T-helper 1 cell treated with Interleukin-12 subunit alpha and Interleukin-12 subunit beta and Interleukin-4 antibody, amounts not matched to agents 30 μg/mL and 1 μg/mL, for 36 hours (primary cell): ENCODE data around the gene TEX48.

ENCODE experiments used
- H3K27ac Mint-ChIP-seq: one replicate; pipeline ENCODE4 v1.8.0; 2021; ENCODE audit warnings: mild to moderate bottlenecking, mixed read lengths
- H3K27me3 Mint-ChIP-seq: one replicate; pipeline ENCODE4 v1.8.0; 2021; ENCODE audit warnings: low read depth, mixed read lengths
- H3K36me3 Mint-ChIP-seq: one replicate; pipeline ENCODE4 v1.8.0; 2021; ENCODE audit warnings: low read depth, mixed read lengths
- H3K4me1 Mint-ChIP-seq: one replicate; pipeline ENCODE4 v1.8.0; 2021; ENCODE audit warnings: low read depth, mixed read lengths
- H3K4me3 Mint-ChIP-seq: one replicate; pipeline ENCODE4 v1.8.0; 2021; ENCODE audit warnings: mild to moderate bottlenecking, moderate library complexity, mixed read lengths
- H3K9me3 Mint-ChIP-seq: one replicate; pipeline ENCODE4 v1.8.0; 2021; ENCODE audit warnings: mixed read lengths

Gene TEX48

DNA sequence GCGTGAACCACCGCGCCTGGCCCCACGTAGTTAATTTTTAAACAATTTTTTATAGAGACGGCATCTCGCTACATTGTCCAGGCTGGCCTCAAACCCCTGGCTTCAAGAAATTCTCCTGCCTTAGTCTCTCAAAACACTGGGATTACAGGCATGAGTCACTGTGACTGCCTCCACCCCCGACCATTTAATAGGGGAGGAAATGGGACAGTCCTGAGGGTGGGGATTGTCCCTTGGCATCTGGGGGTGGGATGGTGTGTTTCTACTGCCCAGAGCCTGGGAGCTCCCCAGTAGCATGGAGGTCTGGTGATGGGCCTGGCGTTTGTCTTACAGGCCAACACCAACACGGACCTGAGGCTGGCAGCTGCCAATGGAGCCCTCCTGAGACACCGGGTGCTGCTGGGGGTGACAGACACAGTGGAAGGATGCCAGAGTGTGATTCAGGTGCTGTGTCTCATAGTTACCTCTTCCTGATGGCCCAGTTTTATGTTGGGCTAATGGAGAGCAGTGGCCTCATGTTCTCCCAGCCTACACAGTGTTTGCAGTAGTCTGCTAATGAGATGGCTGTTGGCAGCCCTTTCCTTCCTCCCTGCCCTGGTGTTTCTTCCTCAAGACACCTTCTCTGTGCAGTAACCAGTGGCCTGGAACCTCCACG is 48.4 kb downstream of the TEX48 start:
- no peaks in the 10 kb centered on the region for H3K27me3 Mint-ChIP-seq
- H3K36me3 Mint-ChIP-seq, result peaks cover 25% of the 10 kb centered on the region
- no peak overlapping the region for H3K4me3 Mint-ChIP-seq
- H3K4me1 Mint-ChIP-seq, result no peaks in the 10 kb centered on the region
- H3K9me3 Mint-ChIP-seq, result no peaks in the 10 kb centered on the region
- H3K27ac Mint-ChIP-seq, result no peak overlapping the region

DNA sequence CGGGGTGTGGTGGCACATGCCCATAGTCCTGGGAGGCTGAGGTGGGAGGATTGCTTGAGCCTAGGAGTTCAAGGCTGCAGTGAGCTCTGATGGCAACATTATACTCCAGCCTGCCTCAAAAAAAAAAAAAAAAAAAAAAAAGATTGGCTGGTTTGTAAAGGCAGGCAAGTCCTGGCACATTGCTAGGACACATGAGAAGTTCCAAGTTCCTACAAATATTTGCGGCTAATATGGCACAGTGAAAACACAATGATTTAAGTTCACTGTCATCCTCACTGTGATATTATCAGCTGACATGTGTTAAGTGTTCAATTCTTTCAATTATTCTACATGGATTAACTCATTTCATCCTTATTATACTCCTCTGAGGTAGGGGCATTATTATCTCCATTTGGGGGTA is 50.8 kb downstream of the TEX48 start:
- Mint-ChIP-seq H3K27me3 (no peaks in the 10 kb centered on the region), H3K36me3 (peaks cover 29% of the 10 kb centered on the region), H3K4me3 (no peak overlapping the region)

DNA sequence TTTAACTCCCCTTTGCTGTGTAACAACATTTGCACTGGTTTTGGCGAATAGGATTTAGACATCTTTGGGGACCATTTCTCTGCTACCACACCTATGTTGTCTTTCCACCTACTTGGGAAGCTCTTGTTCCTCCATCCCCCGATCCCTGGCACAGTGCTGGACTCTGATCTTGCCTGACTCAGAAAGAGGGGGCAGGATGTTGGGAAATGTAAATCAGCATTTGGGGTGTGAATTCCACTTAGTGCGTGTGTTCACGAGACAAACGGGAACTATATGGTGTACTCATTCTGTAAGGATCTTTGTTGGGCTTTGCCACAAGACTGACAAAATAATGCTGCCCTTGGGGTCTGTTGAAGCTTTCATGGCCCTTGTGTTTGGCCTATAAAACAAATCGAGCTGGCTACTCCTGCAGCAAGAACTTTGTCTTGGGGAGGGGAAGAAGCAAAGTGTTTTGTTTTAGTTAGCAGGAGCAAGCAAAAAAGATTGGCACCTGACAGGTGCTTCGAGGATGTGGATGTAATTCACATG is 52.4 kb downstream of the TEX48 start:
- H3K27me3 Mint-ChIP-seq, result no peaks in the 10 kb centered on the region

More for the DNA sequence above, 50.8 kb downstream of the TEX48 start:
- Mint-ChIP-seq H3K9me3 (no peaks in the 10 kb centered on the region), H3K27ac (no peak overlapping the region), H3K4me1 (no peaks in the 10 kb centered on the region)

DNA sequence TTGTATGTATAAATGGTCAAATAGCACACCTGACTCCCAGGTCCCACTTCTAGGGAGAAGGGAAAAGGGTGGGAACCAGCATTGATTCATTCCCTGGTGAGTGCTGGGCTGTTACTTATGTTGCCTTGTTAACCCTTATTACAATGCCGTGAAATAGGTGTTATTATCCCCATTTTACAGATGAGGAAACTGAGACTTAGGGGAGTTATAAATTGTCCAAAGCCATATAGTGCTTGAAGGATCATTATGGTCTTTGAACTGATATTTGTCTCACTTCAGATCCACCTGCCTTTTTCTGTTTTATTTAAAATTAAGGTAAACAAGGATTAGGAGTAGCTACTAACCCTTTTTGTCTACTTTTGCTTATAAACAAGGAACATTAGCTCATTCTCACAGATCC is 54.4 kb downstream of the TEX48 start:
- H3K4me1 Mint-ChIP-seq, result no peaks in the 10 kb centered on the region

More for the DNA sequence above, 52.4 kb downstream of the TEX48 start:
- no peaks in the 10 kb centered on the region for H3K4me1 Mint-ChIP-seq
- H3K9me3 Mint-ChIP-seq, result no peaks in the 10 kb centered on the region
- H3K4me3 Mint-ChIP-seq, result no peak overlapping the region
- H3K36me3 Mint-ChIP-seq, result peaks cover 28% of the 10 kb centered on the region
- H3K27ac Mint-ChIP-seq, result no peak overlapping the region

DNA sequence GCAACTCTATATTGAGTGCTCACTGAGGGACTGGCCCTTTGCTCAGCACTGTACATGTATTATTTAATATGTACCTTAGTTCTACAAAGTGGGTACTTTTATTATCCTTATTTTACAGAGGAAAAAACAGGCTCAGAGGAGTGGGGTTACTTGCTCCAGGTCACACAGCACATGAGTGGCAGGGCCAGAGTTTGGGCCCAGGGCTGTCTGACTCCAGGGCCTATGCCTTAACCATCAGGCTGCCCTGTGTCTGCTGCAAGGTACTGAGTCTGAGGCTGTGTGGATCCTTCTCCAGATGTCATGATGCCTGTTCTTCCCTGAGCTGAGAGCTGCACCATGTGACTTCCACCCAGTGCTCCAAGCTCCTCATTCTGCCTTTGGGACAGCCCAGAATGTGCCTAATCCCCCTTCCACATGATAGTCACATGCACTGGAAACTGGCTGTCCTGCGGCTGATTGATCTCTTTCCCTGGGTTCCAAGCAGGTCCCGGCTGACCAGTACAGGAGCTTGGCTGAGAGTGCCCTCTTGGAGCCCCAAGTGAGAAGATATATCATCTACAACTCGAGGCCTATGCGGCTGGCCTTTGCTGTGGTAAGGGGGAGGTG is 55.5 kb downstream of the TEX48 start:
- Mint-ChIP-seq H3K4me1 (peaks cover 2% of the 10 kb centered on the region), H3K36me3 (peaks cover 27% of the 10 kb centered on the region), H3K9me3 (no peaks in the 10 kb centered on the region), H3K27ac (no peak overlapping the region), H3K27me3 (no peaks in the 10 kb centered on the region), H3K4me3 (no peak overlapping the region)

More for the DNA sequence above, 54.4 kb downstream of the TEX48 start:
- Mint-ChIP-seq H3K27ac (no peak overlapping the region), H3K36me3 (peaks cover 23% of the 10 kb centered on the region), H3K27me3 (no peaks in the 10 kb centered on the region), H3K4me3 (no peak overlapping the region), H3K9me3 (no peaks in the 10 kb centered on the region)

DNA sequence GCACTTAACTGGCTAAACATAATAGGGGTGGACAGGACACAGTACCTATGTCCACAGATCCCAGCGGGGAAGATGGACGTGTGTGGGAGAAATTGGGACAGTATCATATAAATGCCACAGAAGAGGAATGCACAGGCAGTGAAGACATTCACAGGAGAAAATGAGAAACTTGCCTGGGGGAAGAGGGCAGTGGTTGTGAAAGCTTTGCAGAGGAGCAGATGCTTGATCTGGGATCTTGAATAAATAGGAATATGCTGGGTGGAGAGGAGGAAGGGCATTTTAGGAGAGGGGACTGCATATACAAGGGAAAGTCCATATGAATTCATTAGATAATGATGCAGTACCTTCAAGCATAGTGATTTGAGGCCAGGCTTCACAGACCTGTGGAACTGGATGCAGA is 57.3 kb downstream of the TEX48 start:
- Mint-ChIP-seq H3K9me3 (no peaks in the 10 kb centered on the region), H3K4me3 (no peak overlapping the region), H3K27ac (no peak overlapping the region), H3K36me3 (peaks cover 30% of the 10 kb centered on the region), H3K4me1 (peaks cover 3% of the 10 kb centered on the region), H3K27me3 (no peaks in the 10 kb centered on the region)

DNA sequence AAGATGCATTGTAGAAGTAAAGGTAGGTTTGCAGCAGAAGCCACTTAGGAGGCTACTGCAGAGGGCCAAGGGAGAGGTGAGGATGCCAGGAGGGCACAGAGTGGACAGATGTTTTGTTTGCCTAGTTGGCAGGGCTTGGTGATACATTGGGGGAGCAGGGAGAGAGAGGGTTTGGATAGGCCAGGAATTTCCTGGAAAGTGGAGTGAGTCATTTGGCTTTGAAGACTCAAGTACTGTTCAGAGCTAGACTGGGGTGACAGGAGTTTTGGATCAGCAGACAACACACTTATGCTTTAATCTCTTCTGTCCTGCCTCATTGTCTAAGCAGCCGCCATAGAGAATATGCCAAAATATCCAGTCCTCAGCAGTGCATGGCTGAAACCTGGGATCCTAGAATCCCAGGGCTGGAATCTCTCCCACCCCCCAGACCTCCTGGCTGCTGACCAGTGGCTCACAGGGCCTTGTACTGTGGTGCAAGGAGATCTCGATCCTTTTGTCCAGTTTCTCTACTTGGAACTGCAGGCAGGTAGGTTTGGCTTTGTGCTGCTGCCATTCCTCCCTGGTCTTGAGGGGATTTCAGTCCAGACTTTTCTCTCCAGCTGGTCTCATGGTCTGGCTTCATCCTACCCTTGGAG is 59.9 kb downstream of the TEX48 start:
- Mint-ChIP-seq H3K4me3 (no peak overlapping the region), H3K27me3 (no peaks in the 10 kb centered on the region), H3K9me3 (no peaks in the 10 kb centered on the region), H3K4me1 (peaks cover 14% of the 10 kb centered on the region), H3K27ac (no peak overlapping the region), H3K36me3 (peaks cover 25% of the 10 kb centered on the region)

DNA sequence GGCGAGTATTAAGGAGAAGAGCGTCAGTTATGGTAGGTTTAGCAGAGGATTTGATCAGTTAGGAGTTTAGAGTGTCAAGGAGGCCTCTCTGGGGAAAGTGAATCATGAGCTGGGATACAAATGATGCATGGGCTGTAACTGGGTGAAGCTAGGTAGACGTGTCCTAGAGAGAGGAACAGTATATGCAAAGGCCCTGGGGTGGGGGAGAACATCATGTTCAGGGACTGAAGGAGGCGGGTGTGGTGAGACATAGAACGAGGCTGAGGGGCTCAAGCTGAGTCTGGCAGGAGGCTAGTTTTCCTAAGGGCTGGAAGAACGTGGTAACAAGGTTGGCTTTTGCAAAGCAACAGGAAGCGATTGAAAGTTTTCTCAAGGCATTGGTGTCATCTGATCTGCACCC is 60.4 kb downstream of the TEX48 start:
- Mint-ChIP-seq H3K4me1 (peaks cover 18% of the 10 kb centered on the region), H3K27ac (no peak overlapping the region), H3K36me3 (peaks cover 25% of the 10 kb centered on the region), H3K27me3 (no peaks in the 10 kb centered on the region), H3K9me3 (no peaks in the 10 kb centered on the region), H3K4me3 (no peak overlapping the region)

DNA sequence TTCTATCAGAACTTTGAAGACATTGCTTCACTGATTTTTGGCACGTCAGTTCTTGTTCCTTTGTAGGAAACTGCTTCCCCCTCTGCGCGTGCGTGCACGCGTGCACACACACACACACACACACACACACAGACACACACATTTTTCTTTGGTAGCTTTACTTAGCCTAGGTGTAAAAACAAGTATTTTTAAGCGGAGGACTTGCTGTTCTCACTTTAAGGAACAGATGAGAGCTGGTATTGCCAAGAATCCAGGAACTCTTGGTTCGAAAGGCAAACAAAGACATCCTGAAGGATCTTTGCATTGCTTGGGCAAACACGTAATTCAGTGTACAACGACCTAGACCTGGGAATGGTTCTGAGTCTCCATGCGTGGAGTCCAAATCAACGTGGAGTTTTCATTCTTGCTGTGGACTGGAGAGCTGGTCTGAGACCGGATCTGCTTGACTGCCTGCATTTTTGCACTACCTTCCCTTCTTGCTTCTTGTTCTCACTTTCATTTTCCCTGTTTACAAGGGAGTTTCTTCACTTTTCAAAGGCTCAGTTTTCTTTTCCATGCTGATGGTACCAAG is 62.7 kb downstream of the TEX48 start:
- H3K4me1 Mint-ChIP-seq, result peaks cover 26% of the 10 kb centered on the region
- peaks cover 25% of the 10 kb centered on the region for H3K36me3 Mint-ChIP-seq
- H3K27ac Mint-ChIP-seq, result peak overlapping the region; percentile 78
- H3K27me3 Mint-ChIP-seq, result no peaks in the 10 kb centered on the region
- no peaks in the 10 kb centered on the region for H3K9me3 Mint-ChIP-seq
- H3K4me3 Mint-ChIP-seq, result peak overlapping the region; percentile 69

DNA sequence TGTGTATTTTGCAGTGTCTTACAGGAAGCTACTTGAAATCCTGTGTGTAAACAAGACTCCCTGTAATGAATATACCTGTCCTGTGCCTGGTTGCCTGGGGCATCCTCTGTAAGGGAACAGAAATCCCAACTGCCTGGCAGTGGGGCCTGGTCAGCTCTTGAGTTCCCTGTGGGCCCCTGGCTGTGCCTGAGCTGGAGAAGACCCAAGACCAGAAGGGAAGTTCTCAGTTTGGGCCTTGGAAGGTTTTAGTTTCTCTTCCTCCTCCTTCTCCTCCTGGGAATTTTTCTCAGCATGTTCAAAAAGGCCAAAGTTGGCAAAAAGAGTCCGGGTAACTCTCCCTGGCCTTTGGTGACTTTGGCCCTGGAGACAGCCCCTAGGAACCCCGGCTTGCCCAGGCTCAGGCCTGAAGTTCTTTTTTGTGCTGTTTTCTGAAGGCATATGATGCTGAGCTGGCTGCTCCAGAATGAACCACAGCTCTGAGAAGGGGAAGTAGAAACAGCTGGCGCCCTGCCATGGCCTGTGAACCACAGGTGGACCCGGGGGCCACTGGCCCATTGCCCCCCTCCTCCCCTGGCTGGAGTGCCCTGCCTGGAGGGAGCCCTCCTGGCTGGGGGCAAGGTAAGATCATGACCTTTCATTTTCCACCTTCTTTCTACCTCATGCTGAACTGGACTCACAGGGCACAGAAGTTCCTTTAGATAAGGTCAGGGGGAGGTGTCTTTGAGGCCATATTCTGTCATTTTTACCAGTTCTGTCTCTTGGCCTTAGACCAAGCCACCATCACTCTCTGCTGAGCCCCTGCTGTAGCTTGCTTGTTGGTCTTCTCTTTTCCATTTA is 65.1 kb downstream of the TEX48 start:
- peaks cover 44% of the 10 kb centered on the region for H3K4me1 Mint-ChIP-seq
- H3K9me3 Mint-ChIP-seq, result no peaks in the 10 kb centered on the region
- H3K36me3 Mint-ChIP-seq, result peaks cover 20% of the 10 kb centered on the region
- H3K4me3 Mint-ChIP-seq, result peak overlapping the region; percentile 49
- H3K27ac Mint-ChIP-seq, result peak overlapping the region; percentile 93
- no peaks in the 10 kb centered on the region for H3K27me3 Mint-ChIP-seq
